HS-5 (cell line): ENCODE results near the gene PRELID3B.

Experiments used
- DNase-seq: peaks from one replicate; pipeline ENCODE4 v3.0.0-alpha.2; 2012; ENCODE audit warnings: low read depth

Gene PRELID3B

DNA sequence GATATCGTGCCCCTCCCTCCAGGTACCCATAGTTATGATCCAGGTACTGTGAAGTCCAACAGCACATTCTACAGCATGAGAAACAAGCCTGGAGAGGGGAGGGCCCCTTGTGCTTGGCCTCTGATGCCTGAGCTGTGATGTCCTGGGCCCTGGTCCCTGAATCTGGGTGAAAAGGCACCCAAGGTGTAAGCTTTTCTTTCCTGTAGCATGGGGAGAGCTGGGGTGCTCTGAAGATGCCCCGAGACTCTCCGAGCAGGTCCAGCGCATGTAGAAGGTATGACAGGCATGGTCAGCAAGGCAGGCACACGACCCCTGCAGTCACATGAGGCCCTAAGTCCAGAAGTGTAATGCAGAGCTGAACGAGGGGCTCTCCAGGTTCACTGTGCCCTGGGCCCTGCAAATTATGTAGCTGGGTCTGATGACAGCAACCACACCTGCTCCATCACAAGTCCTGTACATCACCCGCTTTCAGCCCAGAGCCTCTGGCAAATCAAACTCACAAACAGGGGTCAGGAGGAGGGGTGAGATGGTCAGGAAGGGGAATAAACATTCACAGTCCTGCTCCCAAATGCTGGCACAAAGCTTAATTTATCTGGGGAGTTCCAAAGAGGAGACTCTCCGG lies 33.8 kb downstream of the PRELID3B start:
- DNase-seq = no peak

DNA sequence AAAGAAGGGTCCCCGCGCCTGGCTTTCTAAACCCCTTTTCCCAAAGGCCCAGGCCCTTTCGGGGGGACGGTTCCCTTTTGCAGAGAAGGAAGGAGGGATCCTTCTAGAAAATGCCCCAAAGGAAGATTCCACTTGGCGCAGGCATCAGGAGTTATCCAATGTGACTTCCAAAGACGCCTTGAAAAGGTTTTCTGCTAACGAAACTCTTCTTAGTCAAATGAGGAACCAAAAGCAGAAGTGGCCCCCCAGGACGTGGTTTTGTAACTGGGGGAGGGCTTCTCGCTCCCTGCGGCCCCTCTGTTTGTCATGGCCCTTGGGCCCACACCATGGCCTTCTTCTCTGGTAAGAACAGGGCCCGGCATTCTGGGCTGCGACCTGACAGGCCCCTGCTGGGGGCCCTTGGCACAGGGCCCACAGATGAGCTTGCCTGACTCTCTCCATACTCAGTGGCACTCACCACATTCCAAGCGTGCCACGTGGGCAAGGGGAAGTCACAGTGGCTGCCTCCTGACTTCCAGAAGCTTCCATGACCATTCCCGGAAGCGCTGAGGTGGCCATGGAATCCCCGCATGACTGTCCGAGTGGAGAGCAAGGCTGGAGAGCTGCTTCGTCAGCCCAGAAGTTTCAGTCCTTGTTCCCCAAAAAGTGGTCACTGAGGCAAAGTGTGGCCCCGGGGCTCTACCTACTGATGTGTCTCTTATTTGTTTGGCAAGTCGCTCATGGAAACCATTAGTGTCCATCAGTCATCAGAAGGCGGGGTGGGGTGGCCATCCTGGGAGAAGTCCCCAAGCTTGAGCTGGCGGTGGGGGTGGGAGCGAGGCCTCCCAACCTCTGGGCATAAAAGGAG lies 34.7 kb downstream of the PRELID3B start:
- no peak for DNase-seq

DNA sequence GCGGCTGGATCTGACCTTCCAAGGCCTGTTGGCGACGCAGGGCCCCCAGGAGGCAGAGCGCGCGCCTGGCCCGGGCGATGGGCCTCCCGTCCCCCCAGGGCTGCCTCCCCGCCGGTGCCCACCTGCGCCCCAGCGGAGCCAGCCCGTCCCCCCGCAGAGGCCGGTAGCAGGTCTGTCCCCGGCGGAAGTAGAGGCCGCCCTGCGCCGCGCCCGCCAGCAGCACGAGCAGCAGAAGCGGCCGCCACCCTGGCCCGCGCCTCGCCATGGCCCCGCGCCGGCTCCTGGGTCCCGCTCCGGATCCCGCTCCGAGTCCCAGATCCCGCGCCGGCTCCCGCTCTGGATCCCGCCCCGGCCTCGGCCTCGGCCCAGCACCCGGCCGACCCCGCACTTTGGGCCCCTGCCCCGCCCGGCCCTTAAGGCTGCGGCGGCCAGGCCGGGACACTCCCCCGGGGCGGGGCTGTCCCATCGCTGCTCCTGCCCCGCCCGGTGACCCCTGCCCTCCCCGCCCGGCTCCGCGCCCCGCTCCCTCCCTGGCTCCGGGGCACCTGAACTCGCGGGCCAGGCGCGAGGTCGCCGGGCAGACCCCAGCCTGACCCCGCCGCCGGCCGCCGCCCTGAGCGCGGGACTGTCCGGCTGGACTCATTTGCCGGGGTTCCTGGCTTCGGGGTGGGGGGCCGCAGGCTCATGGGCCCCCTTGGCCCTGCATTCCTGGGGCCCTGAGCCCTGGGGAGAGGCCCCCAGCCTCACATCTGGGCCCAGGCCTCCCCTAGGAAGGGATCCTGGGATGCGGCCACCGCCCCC lies 35.5 kb downstream of the PRELID3B start, which contains the start of gene CTSZ:
TSS of gene CTSZ (minus strand) at position 391 of the 801 bp plus-strand sequence. CDS start at position 265, 126 bp downstream.
- DNase-seq = no peak

DNA sequence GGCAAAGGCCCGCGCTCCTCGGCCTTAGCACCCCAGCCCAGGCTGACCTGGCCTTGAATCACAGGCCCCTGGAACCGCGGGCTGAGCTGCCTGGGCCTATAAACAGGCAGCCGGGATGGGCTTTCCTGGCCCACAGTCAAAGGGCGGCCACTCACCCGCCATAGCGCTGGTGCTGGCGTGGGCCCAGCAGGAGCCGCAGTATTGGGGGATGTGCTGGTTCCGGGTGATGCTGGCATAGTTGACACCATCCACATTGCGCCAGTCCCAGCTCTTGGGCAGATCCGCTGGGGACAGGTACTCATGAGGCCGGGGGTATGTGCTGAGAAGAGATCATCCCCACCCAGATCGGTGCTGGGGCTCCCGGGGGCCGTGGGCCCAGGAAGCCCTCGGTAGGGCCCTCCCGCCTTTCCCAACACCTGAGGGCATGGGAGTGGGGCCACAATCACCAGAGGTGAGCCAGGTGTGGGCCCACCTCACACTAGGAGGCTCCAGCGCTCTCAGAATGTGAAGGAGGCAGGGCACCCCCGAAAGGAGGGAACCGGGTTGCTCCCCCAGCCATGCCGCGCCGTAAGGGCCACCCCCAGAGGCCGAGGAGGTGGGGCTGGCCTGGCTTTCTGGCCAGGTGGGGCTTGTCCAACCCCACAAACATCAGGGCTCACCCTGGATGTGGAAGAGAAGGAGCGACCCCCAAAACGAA lies 36.3 kb downstream of the PRELID3B start:
- DNase-seq = no peak

DNA sequence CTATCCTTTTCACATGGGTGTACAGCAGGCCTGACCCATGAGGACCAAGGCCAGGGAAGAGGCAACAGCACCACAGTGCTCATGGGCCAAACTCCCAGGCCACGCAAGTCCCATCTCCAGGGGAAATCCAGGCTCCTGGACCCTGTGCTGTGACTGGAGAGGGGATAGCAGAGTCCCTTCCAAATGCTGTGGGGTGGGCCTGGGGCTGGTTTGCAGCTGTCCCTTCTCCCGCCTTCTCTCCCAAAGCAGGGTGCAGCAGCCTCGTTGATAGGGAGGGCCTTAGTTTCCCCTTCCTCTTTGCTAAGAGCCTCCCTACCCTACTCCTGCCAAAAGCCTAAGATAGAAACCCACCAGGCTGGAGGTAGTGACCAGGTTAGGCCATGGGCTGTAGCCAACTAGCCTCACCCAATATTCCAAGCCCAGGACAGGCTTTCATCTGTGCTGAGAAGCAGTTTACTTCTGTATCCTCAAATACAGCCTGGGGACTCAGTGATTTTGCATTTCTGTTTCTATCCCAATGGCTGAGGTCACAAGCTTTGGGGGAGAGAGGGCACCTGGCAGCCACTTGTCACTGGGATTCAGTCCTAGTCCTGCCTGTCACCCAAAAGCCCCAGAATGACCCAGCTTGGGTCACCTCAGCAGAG lies 36.9 kb downstream of the PRELID3B start:
- DNase-seq = no peak

DNA sequence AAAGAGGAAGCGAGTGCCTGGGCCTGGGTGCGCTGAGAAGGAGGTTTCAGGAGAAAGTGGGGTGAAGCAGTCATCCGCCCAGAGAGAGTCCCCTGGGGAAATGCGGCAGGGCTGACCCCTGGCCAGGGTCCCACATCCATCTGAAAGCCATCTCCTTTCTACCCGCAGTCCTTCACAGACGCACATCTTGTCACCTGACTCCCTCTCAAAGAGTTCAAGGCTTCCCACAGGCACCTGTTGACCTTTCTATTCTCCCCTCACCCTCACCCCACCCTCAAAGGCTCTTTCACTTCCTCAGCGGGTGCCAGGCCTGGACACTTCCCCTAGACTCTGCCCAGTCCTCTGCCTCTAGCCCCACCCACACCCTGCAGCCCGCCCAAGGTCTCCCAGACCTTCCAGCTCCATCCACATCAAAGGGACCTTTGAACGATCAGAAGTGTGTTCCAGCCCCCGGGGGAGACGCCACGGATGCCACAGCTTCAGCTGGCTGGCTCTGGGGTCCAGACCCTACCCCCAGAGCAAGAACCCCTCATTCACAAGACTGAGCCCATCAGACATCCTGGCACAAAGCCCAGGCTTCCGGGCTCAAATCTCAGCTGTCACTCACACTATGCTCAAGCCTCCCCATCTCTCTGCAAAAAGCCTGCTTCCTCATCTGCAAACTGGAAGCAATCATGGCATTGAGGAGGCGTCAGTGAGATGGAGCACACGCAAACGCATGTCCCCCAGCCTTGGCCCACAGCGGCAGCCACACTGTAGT lies 37.6 kb downstream of the PRELID3B start:
- DNase-seq = no peak

DNA sequence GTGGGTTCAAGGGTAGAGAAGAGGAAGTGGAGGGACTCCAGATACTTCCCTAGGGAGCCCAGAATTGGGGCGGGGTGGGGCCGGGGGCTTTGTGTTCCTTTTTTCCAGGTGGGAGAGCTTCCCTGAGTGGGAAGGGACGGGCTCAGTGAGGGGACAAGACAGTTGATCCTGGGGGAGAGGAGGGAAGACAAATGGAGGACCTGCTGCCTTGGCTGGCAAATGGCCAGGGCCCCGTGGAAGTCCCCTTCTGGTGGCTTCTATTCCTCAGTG lies 38.2 kb downstream of the PRELID3B start:
- no peak for DNase-seq

DNA sequence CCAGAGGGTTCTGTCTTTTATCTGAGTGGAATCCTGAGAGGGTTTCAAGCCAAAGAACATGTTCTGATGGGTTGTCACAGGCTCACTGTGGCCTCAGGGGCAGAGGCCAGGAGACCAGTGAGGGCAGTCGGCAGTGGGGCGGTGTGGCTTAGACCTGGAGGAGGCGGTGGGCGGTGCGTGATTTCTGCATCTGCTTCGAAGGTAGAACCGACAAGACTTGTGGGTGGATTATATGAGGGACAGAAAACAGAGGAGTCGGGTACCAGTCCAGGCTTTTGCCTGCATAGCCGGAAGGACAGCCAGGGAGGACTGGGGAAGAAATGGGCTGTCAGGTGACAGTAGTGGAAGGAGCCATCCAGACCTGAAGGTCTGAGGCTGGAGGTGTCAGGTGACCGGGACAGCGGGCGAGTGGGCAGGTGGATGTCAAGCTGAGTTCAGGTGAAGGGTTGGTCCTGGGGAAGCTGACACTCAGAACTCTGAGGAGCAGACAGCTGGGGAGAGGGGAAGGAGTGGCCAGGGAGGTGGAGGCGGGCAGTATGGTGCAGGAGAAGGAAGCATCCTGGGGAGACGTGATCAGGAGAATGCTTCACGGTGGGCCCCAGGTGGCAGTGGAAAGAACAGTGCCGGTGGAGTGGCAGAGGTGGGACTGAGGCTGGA lies 38.6 kb downstream of the PRELID3B start:
- DNase-seq = no peak

DNA sequence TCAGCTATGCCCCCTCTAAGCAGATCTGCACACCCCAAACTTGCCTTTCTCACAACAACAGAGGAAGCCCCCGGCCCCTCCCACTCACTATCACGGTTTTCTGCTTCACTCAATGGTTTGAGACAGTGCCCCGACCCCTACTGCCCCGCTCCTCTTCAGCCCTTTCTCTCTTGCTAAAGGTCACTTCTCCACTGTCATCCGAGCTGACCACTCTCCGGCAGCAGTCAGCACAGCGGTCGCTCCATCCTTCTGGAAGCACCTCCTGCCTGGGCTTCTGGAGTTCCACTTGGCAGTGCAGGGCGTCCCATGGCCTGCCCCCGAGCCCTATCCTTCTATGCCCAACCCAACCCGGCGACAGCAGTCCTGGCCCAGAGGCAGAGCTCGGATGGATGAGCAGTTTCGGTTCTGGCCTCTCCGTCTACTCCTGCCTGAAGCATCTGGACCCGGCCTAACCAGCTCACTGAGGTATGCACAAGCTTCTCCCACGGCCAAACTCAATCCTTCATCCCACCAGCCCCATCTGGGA lies 39.6 kb downstream of the PRELID3B start:
- no peak for DNase-seq

DNA sequence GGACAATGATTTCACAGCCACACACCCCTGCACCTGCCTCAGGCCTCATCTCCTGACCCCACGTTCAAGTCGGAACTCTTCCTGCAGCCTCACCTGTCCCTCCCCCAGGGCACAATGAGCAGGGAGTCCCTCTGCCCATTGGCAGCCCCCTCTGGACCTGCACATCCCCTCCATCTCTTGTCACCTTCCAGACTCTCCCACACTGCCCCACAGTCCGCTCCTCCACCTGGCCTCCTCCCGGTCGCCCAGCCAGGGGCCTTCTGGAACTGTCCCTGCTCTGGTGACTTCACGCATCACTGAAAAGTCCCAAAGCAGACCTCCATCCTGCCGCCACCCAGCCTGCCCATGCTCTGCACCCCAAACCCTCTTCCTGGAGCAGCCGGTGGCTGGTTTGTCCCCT lies 40.2 kb downstream of the PRELID3B start:
- no peak for DNase-seq

DNA sequence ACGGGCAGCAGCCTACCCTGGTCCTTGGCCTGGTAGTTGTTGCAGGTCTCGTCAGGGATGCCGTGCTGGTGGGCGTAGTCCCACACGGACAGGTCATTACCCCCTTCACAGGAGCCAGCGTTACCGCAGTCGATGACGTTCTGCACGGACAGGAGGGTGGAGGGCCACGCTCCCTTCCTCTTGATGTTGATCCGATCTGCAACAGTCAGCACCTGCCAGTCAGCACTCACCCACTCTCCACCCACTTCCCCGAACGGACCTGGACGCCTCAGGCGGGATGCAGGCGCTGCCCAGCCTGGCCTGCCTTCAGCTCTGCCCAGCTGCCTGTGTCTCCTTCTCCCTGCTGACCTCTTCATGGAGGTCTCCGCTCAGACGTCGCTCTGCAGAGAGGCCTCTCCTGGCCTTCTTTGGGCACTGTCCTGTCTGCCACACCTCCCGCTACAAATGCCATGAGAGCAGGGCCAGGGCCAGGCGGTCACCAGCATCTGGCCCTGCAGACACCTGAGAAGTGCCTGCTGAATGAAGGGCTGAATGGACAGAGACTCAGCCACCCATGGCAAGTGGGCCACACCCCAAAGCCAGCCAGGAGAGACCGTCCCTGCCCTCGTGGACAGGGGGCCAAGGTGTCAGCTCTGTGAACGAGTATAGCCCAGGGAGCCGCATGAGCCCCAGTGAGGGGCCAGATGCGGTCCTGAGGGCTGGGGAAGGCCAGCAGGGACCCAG lies 41.0 kb downstream of the PRELID3B start:
- DNase-seq = no peak

DNA sequence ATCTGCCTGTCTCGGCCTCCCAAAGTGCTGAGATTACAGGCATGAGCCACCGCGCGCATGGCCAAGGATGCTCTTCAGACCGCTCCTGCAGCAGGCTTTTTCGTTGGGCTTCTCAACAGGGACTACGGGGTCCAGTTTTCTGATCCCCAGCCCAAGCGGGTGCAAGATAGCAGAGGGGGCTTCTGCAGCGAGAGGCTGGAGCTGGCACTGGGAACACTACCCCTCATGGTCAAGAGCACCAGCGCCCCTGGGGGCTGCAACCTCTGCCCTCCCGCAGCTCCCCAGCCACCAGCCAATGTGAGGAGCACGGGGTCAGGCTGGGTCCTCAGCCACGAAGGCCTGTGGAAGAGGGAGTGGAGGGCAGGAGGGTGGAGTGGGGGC lies 41.5 kb downstream of the PRELID3B start:
- DNase-seq = no peak

DNA sequence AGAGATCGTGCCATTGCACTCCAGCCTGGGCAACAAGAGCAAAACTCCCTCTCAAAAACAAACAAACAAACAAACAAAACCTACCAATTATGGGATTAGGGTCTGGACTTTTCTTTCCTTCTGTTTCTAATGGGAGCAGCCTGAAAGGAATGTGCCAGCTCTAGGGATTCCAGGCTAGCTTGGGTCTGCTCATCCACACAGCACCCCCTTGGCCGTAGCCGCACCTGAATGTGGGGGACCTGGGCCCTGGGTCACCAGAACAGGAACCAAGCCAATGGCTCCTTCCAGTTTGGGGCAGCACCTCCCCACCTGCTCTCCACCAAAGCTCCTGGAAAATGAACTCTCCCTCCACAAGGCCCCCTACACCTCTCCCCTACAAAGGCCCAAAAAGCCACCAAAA lies 42.3 kb downstream of the PRELID3B start:
- no peak for DNase-seq

DNA sequence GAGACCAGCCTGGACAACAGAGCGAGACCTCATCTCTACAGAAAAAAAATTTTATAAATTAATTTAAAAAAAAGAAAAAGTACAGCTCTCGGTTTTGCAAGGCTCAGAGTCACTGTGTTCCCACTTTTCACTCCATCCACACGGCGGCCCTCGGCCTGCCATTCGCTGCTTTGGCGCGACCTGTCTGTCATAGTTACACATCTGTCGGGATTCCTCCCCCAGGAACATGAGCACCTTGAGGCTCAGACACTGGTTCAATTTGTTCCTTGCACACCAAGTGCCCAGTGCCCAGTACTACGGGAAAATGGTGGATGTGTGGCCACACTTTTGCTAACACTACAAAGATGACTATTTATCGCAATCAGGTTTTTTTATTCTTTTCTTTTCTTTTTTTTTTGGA lies 43.9 kb downstream of the PRELID3B start:
- DNase-seq = no peak

DNA sequence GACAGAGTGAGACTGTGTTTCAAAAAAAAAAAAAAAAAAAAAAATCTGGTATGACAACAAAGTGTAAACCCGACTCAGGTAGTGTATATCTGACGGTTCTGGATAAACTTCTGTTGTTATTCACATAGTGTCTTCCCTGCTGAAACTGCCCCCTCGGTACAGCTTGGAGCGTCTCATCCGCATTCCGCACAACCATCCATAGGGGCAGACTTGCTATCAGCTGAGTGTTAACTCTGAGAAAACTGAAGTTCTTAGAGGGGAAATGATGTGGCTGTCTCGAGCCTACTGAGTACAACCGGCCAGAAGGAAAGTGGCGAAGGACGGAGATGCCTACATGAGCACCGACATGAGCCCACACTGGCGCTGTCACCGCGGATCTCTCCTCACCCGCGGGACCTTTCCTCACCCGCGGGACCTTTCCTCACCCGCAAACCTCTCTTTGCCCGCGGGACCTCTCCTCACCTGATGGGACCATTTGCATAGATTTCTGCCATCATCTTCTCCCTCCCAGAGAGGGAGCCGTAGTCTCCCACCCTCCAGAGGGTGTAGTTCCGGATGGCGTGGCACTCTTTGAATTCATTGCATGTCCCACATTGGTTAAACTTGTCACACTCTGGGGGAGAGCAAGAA lies 45.3 kb downstream of the PRELID3B start:
- no peak for DNase-seq

DNA sequence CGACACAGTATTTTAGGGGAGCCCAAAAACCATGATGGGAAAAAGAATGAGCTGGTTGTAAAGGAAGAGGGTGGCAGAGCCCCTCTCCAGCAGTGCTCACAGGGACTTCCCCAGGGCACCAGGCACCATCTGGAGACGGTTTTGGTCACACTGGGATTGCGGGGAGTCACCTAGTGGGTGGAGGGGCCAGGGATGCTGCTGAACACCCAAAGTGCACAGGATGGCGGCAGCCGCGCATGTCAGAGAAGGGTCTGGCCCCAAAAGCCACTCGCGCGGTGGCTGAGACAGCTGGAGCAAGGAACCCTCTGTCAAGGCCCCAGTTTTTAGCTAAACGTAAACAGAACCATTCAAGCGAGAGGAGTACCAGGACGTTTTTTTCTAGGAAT lies 46.4 kb downstream of the PRELID3B start:
- no peak for DNase-seq

DNA sequence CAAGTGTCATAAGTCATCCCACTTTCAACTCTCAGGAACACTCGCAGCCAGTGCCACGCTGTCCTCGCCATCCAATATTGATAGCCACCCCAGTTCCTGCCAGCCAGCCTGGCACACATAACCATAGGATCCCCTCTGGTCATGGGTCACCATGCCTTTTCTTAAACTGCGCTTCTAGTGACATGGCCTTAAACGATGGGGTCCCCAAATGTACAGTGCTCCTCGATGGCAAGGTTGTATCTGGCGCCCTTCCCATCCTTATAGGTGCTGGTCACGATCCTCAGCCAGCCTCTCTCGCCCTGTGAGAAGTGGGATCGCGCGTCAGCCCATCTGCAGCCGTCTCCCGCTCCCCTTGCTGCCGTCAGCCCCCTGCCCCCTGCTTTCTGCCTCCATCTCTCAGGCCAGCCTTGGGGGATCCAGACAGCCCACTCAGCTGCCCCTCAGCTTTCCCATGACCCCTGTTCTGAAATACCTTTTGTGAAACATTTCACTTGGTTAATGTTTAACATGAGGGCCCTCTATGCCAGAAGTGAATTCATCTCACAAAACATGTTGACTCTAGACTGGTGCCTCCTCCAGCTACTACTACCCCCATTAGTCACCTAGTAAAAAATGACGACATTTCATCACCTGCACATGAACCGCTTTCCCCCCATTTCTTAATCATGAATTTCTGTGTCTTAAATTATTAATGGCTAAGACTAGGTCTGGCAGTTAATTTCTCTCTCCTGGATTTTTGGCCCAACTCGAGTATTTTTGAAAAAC lies 46.9 kb downstream of the PRELID3B start:
- DNase-seq = no peak

DNA sequence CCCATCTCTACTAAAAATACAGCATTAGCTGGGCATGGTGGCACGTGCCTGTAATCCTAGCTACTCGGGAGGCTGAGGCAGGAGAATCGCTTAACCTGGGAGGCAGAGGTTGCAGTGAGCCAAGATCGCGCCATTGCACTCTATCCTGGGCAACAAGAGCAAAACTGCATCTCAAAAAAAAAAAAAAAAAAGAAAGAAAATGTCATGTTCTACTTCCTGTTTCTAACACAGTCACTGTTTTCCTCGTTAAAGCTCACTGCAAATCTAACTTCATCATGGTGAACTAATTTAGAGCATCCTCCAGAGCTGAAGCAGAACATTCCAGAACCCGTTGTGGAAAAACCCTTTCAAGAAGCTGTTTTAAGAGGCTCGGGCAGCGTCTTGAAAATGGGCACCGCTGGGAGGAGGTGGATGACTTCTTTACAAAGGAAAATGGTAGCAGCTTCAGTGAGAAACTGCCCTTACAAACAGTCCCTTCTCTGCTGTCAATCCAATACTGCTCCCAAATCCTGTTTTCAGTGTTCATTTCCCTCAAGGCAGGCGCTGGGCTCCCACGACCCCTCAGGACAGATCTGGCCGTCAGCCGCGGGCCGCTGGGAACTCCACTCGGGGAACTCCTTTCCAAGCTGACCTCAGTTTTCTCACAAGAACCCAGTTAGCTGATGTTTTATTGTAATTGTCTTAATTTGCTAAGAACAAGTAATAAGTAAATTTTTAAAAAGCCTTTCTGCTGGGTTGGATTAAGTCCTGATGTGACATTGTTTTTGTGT lies 48.0 kb downstream of the PRELID3B start:
- no peak for DNase-seq
